ENCODE data around the gene C15orf62.

The C15orf62 gene

GRCh38 chr15:40769274-40770146, at the start of gene C15orf62:
TSS of gene C15orf62 (plus strand) at chr15:40769980. CDS start at chr15:40770496, 516 bp downstream.
- DNase-seq (ENCODE audit: low read depth in 2 of 2) = peak; percentile 60 to 62

- no peak for DNase-seq (ENCODE audit: low read depth in 2 of 2)
Observed at GRCh38 chr15:40721701-40722100, 48.1 kb upstream of the C15orf62 start.

GRCh38 chr15:40722354-40722753, 47.4 kb upstream of the C15orf62 start:
- no peak for DNase-seq (ENCODE audit: low read depth in 2 of 2)

- no peak for DNase-seq (ENCODE audit: low read depth in 2 of 2)
Observed at GRCh38 chr15:40722934-40723333, 46.8 kb upstream of the C15orf62 start.

GRCh38 chr15:40723919-40724318, 45.9 kb upstream of the C15orf62 start:
- DNase-seq (ENCODE audit: low read depth in 2 of 2) = no peak

GRCh38 chr15:40731034-40731433, 38.7 kb upstream of the C15orf62 start:
- DNase-seq (ENCODE audit: low read depth in 2 of 2) = no peak

- no peak for DNase-seq (ENCODE audit: low read depth in 2 of 2)
Observed at GRCh38 chr15:40736575-40736974, 33.2 kb upstream of the C15orf62 start.

GRCh38 chr15:40737048-40737447, 32.7 kb upstream of the C15orf62 start:
- DNase-seq (ENCODE audit: low read depth in 2 of 2) = no peak

- DNase-seq (ENCODE audit: low read depth in 2 of 2) = no peak
Observed at GRCh38 chr15:40739047-40739446, 30.7 kb upstream of the C15orf62 start.

- no peak for DNase-seq (ENCODE audit: low read depth in 2 of 2)
Observed at GRCh38 chr15:40739854-40740253, 29.9 kb upstream of the C15orf62 start.

- no peak for DNase-seq (ENCODE audit: low read depth in 2 of 2)
Observed at GRCh38 chr15:40743485-40743901, 26.3 kb upstream of the C15orf62 start.

GRCh38 chr15:40743921-40744814, 25.6 kb upstream of the C15orf62 start:
- peak; percentile 61 to 69 for DNase-seq (ENCODE audit: low read depth in 2 of 2)

- DNase-seq (ENCODE audit: low read depth in 2 of 2) = no peak
Observed at GRCh38 chr15:40744815-40745152, 25.0 kb upstream of the C15orf62 start.

- no peak for DNase-seq (ENCODE audit: low read depth in 2 of 2)
Observed at GRCh38 chr15:40746916-40747418, 22.8 kb upstream of the C15orf62 start.

- no peak for DNase-seq (ENCODE audit: low read depth in 2 of 2)
Observed at GRCh38 chr15:40747685-40748631, 21.8 kb upstream of the C15orf62 start.

GRCh38 chr15:40749151-40749630, 20.6 kb upstream of the C15orf62 start:
- no peak for DNase-seq (ENCODE audit: low read depth in 2 of 2)

- no peak for DNase-seq (ENCODE audit: low read depth in 2 of 2)
Observed at GRCh38 chr15:40750885-40751284, 18.9 kb upstream of the C15orf62 start.

GRCh38 chr15:40751745-40752144, 18.0 kb upstream of the C15orf62 start:
- no peak for DNase-seq (ENCODE audit: low read depth in 2 of 2)

- no peak for DNase-seq (ENCODE audit: low read depth in 2 of 2)
Observed at GRCh38 chr15:40754574-40754882, 15.3 kb upstream of the C15orf62 start.

GRCh38 chr15:40754883-40755811, 14.6 kb upstream of the C15orf62 start, which contains the start of gene RMDN3:
TSS of gene RMDN3 (minus strand) at chr15:40755254. CDS start at chr15:40754783, 471 bp downstream.
- peak; percentile 87 to 89 for DNase-seq (ENCODE audit: low read depth in 2 of 2)

Data from stimulated activated CD8-positive, alpha-beta memory T cell treated with anti-CD3 and anti-CD28 coated beads, Interleukin-15, amount 100 ng/mL, for 48 hours (primary cell).